Right atrium auricular region (tissue), 2 donors: ENCODE data around the gene FOXC2. TPM values are rescaled to one million over a fixed set of nuclear protein-coding genes. Genes with fewer than 3 reads are reported as not detected.

Experiments
- DNase-seq: peaks from one replicate; pipeline ENCODE4 v3.0.0-alpha.2; 2019; ENCODE audit warnings: low spot score
- H3K27ac ChIP-seq, 2 donors: fragments of 200-600 bp; sonication (generic); 1 replicate in 1 of 2; 2 replicates in 1 of 2; pipeline ENCODE4 v1.5.1; 2016 to 2019
- H3K27me3 ChIP-seq, 2 donors: fragments of 200-600 bp; sonication (generic); one replicate each; pipeline versions ENCODE4 v1.5.1 to v1.6.0; 2017 to 2019
- H3K36me3 ChIP-seq: fragments of 200-600 bp; sonication (generic); one replicate; pipeline ENCODE4 v1.5.1; 2016
- H3K4me1 ChIP-seq, 2 donors: fragments of 200-600 bp; sonication (generic); one replicate each; pipeline versions ENCODE4 v1.5.1 to v1.6.0; 2017 to 2019
- H3K4me3 ChIP-seq, 2 donors: fragments of 200-600 bp; sonication (generic); 1 replicate in 1 of 2; 2 replicates in 1 of 2; pipeline ENCODE4 v1.5.1; 2017 to 2019; ENCODE audit warnings: mild to moderate bottlenecking in 1 of 2, moderate library complexity in 1 of 2
- H3K9me3 ChIP-seq, 2 donors: fragments of 200-600 bp; sonication (generic); one replicate each; pipeline ENCODE4 v1.5.1; 2019
- CTCF ChIP-seq, 2 donors: fragments of 200-600 bp; sonication (generic); IDR thresholded peaks; one replicate each; pipeline ENCODE4 v1.5.1; 2019; ENCODE audit warnings: antibody characterized with exemption in 2 of 2
- total RNA-seq, 2 donors: library from RNA; depleted of rRNA; stranded (reverse); fragments of >200 nt; gene quantifications; one replicate each; pipeline ENCODE4 v1.1.0, GENCODE V29; 2016

The FOXC2 gene
- total RNA-seq, 2 donors from 2014 or later = 2.6 to 2.9 TPM

- DNase-seq = no peak
- TF ChIP-seq CTCF (IDR thresholded peaks at IDR 0.05) = no peak
- no peaks in the 10 kb centered on the region for H3K36me3 ChIP-seq
- H3K4me3 ChIP-seq = no peak overlapping the region
- peaks cover 0 to 7% of the 10 kb centered on the region in 2 donors for H3K27me3 ChIP-seq
- H3K27ac ChIP-seq = no peak overlapping the region
- no peaks in the 10 kb centered on the region for H3K9me3 ChIP-seq
- peaks cover 0 to 11% of the 10 kb centered on the region in 2 donors for H3K4me1 ChIP-seq
Observed at GRCh38 chr16:86559802-86560305, 6.8 kb upstream of the FOXC2 start.

- Histone ChIP-seq H3K9me3 (no peaks in the 10 kb centered on the region), H3K27ac (no peak overlapping the region), H3K4me1 (peaks cover 0 to 6% of the 10 kb centered on the region in 2 donors), H3K4me3 (no peak overlapping the region), H3K36me3 (no peaks in the 10 kb centered on the region), H3K27me3 (peaks cover 0 to 16% of the 10 kb centered on the region in 2 donors)
- no peak for TF ChIP-seq CTCF (IDR thresholded peaks at IDR 0.05)
- no peak for DNase-seq
Observed at GRCh38 chr16:86562356-86562755, 4.3 kb upstream of the FOXC2 start.

- Histone ChIP-seq H3K36me3 (no peaks in the 10 kb centered on the region), H3K4me1 (peaks cover 0 to 6% of the 10 kb centered on the region in 2 donors), H3K4me3 (peak overlapping the region in 1 of 2 donors; percentile 28), H3K27ac (peak overlapping the region; percentile 21 to 26), H3K9me3 (no peaks in the 10 kb centered on the region), H3K27me3 (peaks cover 0 to 16% of the 10 kb centered on the region in 2 donors)
- DNase-seq = peak; percentile 96
- peak; percentile 100 for TF ChIP-seq CTCF (IDR thresholded peaks at IDR 0.05)
Observed at GRCh38 chr16:86563469-86564345, 2.9 kb upstream of the FOXC2 start.

- no peak for TF ChIP-seq CTCF (IDR thresholded peaks at IDR 0.05)
- Histone ChIP-seq H3K36me3 (no peaks in the 10 kb centered on the region), H3K9me3 (no peaks in the 10 kb centered on the region), H3K4me3 (peak overlapping the region in 1 of 2 donors; percentile 59), H3K27me3 (peaks cover 0 to 16% of the 10 kb centered on the region in 2 donors), H3K27ac (peak overlapping the region in 1 of 2 donors; percentile 43), H3K4me1 (peaks cover 0 to 6% of the 10 kb centered on the region in 2 donors)
- no peak for DNase-seq
Observed at GRCh38 chr16:86565181-86565631, 1.4 kb upstream of the FOXC2 start.

GRCh38 chr16:86565644-86566511 is 751 bp upstream of the FOXC2 start:
- H3K4me1 ChIP-seq = peaks cover 0 to 6% of the 10 kb centered on the region in 2 donors
- TF ChIP-seq CTCF (IDR thresholded peaks at IDR 0.05) = no peak
- H3K27me3 ChIP-seq = peaks cover 0 to 16% of the 10 kb centered on the region in 2 donors
- peak overlapping the region in 1 of 2 donors; percentile 43 for H3K27ac ChIP-seq
- H3K36me3 ChIP-seq = no peaks in the 10 kb centered on the region
- DNase-seq = no peak
- peak overlapping the region; percentile 53 to 59 for H3K4me3 ChIP-seq
- H3K9me3 ChIP-seq = no peaks in the 10 kb centered on the region
